Measurements from ENCODE around the gene SLC25A39.

The SLC25A39 gene

DNA sequence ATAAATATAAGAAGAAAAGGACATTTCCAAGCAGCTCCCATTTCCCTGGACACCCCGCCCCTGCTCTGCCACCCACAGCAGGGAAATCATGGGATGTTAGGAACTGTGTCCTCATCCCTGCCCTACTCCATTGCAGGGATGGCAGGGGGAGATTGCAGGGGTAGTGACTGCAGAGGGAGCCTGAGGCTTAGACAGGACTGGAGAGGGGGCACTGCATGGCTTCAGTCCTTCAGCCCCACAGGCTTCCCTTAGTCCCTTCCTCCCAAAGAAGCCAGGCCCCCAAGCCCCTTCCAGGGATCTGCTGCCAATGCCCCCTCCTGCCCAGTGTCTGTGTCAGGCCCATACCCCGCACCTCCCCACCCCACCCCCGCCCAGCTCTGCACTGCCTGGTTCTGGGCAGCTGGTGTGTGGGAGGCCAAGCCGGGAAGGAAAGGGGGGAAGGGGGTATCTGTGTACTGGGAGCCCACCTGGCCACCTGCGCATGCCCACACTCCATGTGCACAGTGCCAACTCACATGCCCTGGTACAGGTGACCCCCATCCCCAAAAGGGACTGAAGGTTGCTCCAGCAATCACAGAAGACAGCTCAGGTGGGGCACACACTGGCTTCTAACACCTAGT is 13.0 kb downstream of the SLC25A39 start:
- DNase-seq, result no peak

- DNase-seq, result no peak
Measured at GRCh38 chr17:44310609-44311376, 13.8 kb downstream of the SLC25A39 start.

DNA sequence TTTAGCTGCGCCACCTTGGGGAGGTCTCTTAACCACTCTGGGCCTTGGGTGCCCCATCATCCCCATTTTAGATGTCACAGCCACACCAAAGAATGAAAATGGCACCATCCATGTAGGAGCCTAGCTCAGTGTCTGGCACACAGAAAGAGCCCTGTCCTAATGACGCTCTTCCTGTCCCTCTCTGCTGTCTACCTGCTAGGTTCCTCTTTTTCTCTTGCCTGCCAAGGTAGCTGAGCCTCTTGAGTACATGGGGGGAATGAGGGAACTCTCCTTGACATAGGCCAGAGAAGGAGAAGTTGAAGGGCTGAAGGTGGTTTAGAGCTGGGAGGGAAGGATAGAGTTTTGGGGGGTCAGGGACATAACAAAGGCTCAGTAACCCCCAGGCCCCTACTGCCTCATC is 14.4 kb downstream of the SLC25A39 start:
- DNase-seq, result no peak

DNA sequence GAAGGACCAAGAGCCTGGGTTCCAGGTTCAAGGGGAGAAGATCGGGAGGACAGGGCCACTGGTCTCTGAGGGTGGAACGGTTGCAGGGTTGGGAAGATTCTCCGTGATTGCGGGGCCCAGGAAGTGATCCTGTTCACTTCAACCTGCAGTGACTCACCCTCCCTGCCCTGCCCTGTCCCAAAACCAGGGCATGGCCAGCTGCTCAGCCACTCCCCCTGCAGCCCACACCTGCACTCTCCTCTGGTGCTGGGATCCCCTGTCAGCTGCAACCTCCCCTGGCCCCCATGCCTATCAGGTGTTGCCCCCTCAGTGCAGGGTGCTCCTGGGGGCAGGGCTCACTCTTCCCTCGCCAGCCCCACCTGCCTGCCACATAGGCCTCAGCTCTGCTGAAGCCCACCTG is 15.2 kb downstream of the SLC25A39 start:
- DNase-seq, result no peak

GRCh38 chr17:44308865-44309264 is 15.8 kb downstream of the SLC25A39 start:
- no peak for DNase-seq

DNA sequence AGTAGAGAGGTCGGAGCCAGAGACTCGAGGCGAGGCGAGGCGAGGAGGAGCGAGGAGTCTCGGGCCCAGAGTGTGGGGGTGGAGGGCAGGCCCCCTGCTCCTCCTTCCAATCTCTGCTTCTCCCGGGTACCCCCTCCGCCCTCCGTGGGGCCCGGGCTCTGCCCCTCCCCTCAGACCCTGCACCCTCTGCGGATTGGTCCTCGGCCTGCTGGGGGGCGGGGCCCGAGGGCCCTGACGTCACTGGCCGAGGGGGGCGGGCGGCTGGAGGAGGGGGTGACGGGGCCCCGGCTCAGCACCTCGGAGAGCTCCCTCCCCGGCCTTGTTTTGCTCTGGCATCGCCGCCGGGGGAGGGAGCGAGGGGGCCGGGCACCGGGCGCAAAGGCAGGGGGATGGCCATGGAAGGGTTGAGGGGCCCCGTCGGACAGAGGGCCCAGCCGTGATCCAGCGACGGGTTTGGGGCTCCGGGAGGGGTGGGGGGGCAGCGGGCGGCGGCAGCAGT is 16.3 kb downstream of the SLC25A39 start, which contains the start of gene RUNDC3A:
TSS of gene RUNDC3A (plus strand) at position 282 of the 499 bp plus-strand sequence. CDS start 232 bp downstream, outside the sequence.
- peak; percentile 69 for DNase-seq

GRCh38 chr17:44307387-44308186 is 17.0 kb downstream of the SLC25A39 start:
- peak; percentile 60 for DNase-seq

DNA sequence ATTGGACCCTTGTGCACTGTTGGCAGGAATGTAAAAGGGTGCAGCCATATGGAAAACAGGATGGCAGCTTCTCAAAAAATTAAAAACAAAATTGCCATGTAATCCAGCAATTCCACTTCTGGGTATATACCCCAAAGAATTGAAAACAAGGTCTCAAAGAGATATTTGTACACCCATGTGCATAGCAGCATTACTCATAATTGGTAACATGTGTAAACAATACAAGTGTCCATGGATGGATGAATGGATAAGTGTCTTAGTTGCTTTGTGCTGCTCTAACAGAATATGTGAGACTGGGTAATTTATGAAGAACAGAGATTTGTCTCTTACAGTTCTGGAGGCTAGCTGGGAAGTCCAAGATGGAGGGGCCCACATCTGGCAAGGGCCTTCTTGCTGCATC is 20.0 kb downstream of the SLC25A39 start:
- DNase-seq, result no peak

GRCh38 chr17:44297975-44298374 is 26.6 kb downstream of the SLC25A39 start:
- no peak for DNase-seq

DNA sequence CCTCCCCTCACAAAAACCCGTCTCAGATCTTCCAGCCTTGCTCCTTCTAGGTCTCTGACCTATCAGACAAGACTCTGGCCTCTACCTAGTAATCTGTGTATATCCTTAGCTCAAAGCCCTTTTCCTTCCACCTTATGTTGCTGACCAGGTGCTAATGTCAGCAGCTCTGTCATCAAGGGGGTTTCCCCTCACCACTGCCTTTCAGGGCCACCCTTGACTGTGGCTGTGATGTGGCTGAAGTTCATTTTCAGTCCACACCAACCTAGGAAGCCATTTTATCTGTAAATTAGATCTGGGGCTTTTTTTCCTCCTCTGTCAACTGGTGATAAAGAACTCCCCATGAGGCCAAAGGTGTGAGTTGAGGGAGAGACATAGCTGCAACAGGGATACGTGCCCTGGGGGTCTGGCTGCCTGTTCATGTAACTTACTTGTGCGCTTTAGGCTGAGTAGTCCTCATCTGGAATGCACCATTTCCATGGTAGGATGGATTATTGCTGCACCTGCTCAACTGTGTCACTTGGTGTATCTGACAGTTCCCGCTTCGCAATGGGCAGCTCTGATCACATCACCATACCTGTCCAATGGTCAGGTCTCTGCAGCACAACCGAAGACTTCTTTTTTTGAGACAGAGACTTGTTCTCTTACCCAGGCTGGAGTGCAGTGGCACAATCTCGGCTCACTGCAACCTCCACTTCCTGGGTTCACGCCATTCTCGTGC is 31.0 kb downstream of the SLC25A39 start:
- DNase-seq, result no peak

- DNase-seq, result no peak
Measured at GRCh38 chr17:44287651-44288050, 37.0 kb downstream of the SLC25A39 start.

DNA sequence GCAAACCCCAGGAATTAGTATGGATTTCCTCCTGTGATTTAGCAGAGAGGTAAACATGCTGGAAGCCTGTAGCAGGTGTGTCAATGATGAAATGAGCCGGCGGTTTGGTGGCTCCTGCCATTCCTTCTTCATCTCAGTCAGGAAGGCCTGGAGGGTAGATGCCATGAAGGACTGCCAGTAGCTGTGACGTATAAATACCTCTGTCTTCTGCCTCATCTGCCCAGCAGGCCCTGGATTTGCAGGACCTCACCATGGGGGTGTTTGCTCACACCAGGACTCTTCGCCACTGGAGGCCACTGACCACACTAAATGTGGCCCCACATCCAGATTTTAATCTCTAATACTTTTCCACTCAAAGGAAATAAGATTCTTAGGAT is 40.6 kb downstream of the SLC25A39 start:
- DNase-seq, result no peak

DNA sequence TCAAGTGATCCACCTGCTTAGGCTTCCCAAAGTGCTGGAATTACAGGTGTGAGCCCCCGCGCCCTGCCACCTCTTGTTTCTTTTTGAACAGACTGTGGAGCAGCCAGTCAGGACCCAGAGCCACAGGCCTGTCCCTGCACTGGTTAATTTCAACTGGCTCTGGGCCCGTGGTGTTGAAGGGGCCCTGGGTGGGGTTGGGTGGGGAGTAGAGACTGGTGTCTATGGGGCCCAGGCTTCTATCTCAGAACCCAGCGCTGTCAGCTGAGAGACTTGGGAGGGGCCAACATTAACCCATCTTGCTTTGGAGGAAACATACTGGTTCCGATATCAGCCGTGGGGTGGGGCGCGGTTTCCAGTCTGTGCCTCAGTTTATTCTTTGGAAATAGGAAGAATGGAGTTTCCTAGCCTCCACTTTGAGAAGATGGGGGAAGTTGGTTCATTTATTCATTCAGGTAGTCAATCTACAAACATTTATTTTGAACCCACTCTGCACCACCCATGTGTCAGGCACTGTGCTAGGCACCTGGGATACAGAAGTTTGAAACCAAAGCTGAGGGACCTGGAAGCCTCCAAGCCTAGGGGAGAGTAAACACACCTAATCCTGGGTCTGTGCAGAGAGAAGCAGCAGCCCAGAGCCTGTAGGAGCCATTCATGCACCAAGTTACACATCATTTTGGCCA is 41.1 kb downstream of the SLC25A39 start:
- DNase-seq, result no peak

DNA sequence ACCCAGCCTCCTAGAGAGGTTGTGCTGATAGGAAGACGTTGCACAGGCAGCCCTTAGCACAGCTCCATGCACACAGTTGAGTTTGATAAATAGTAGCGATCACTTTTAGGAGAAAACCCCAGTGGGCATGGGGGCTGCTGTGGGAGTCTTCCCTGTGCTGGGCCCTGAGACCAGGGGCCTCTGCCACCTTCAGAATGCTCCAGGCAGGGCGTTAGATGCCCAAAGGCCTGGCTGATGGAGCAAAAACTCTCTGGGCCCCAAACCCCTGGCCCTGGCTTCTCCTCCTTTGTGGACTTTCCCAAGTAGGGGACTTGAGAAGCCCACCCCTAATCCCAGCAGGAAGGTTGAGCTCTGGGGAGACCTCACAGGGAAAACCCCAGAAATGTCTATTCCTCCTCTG is 42.4 kb downstream of the SLC25A39 start:
- no peak for DNase-seq

DNA sequence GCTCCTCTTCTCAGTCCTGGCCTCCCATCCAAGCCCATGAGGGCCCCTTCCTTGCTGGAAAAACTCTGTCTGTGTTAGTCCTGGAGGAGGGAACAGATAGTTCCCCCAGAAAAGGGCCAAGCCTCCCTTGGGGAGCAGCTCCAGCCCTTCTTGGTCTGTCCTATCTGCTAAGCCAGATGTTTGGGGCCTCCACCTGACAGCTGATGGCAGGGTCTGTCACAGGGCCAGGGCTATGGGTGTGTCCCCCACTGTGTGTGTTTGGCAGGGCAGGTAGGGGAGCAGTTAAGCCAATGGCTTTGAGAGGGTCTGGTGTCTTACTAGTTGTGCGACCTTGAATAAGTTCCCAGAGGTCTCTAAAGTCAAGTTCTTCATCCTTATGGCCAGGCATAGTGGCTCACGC is 43.1 kb downstream of the SLC25A39 start:
- no peak for DNase-seq

DNA sequence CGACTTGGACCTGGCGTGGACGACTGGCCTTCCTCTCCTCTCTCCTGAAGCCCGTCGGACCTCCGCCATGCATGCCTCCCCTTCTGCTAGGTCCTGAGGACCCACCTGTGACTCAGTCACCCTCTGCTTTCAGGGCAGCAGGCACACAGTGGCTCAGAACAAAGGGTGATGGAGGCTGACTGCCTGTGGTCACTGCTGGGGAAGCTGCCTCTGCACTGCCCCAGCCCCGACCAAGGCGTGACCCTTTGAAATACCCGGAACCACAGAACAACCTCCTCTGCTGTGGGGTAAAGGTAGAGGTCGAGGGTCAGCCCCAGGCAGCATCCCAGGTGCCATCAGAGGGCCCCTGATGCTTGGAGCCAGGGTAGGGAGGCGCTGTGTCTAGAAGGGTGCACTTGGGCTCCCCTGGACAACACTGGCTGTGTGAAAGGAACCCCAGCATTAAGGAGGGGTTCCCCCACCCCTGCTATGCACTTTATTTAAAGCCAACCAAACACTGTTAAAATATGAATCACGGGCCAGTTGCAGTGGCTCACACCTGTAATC is 44.2 kb downstream of the SLC25A39 start:
- no peak for DNase-seq

- DNase-seq, result no peak
Measured at GRCh38 chr17:44279666-44280391, 44.8 kb downstream of the SLC25A39 start.

DNA sequence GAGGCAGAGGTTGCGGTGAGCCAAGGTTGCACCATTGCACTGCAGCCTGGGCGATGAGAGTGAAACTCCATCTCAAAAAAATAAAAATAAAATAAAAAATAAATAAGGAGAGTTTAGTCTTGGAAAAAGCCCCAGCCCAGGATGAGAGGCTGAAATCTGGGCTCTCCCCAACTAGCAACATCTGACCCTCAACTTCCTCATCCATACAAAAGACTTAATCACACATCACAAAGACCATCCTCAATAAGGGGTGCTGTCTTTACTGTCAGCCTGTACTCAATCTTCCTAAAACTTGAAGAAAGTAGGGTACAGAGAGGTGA is 45.3 kb downstream of the SLC25A39 start:
- no peak for DNase-seq

DNA sequence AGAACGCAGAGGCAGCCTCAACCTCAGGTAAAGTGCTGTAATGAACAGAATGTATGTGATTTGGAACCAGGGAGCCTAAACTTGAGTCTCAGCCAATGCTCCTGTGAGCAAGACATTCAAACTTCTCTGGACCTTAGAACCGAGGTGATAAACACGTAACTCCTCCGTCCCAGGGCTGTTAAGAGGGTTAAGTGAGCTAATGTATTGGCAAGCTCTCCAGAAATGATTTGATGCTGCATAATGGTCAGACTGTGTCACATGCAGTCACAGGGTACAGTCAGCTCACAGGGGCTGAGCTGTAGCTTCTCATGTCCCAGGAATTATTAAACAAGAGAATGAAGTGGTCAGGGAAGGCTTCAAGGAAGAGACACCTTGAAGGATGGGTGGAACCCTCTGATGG is 46.6 kb downstream of the SLC25A39 start:
- DNase-seq, result no peak

DNA sequence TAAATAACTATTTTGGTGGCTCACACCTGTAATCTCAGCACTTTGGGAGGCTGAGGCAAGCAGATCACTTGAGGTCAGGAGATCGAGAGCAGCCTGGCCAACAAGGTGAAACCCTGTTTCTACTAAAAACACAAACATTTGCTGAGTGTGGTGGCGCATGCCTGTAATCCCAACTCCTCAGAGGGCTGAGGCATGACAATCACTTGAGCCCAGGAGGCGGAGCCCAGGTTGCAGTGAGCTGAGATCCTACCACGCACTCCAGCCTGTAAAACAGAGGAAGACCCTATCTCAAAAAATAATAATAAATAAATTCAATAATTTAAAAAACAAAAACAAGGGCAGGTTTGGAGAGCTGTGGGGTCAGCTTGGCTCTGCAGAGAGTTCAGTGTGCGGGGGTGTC is 51.0 kb downstream of the SLC25A39 start:
- no peak for DNase-seq

DNA sequence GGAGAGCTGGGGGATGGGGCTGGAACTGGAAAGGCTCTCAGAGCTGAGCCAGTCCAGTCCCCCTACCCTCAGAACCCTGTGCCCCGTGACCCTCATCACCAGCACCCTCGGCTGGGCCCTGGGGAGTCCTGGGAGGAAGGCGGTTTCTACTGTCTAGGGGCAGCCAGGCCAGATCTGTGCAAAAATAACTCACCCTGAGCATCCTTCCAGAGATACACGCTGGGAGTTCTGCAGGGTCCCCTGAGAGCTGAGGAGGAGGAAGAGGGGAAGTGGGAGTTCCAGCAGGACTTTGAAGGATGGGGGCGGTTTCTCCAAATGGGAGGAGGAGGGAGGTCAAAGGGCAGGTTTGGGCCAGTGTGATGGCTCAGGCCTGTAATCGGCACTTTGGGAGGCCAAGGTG is 51.7 kb downstream of the SLC25A39 start:
- DNase-seq, result no peak

Data from NCI-H510A (cell line).